Gastroesophageal sphincter (tissue), 2 donors: Measurements from ENCODE around the gene ARHGEF3.

Experiments
- EP300 ChIP-seq: sonication (generic); formaldehyde crosslinking; IDR thresholded peaks from one replicate; pipeline ENCODE4 v1.6.1; 2017; ENCODE audit warnings: antibody characterized with exemption, mild to moderate bottlenecking
- POLR2A ChIP-seq, 2 donors: fragments of 450-650 bp; IDR thresholded peaks; one replicate each; pipeline ENCODE4 v1.6.1; 2017; ENCODE audit warnings: antibody characterized with exemption in 2 of 2, mild to moderate bottlenecking in 2 of 2, moderate library complexity in 1 of 2
- POLR2AphosphoS5 ChIP-seq: sonication (generic); formaldehyde crosslinking; IDR thresholded peaks from one replicate; pipeline ENCODE4 v1.6.1; 2017; ENCODE audit warnings: antibody characterized with exemption

DNA sequence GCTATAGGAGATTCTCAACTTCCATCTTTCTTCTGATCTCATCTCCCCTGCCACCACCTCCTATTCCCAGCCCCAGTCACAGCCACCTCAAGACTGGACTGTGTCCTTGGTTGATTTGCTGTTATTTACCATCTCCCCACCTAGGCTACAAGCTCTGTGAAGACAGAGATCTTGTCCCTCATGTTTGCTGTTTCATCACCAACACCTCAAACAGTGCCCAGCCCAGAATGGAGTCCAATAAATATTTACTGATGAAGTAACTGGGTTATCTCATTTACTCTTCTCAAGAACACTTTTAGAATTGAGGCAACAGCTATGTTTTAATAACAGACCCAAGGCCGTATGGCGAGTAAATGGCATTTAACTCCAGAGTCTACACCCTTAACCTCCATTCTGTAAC, 29.1 kb upstream of the ARHGEF3 start:
- TF ChIP-seq POLR2AphosphoS5, result no peak
- no peak for TF ChIP-seq EP300
- no peak for TF ChIP-seq POLR2A (IDR thresholded peaks at IDR 0.05)
